GM21786 (cell line): ENCODE data around the gene ESRRG.
A peak's percentile ranks its signal among the peaks of the same experiment; 100 is the strongest.
"Not testable (repeated sequence)": the region's sequence is repeated elsewhere in the genome, so short reads cannot be mapped to it uniquely, and the experiment has no call there.

ENCODE experiments used
- ATAC-seq: cut with Tn5 transposase; IDR thresholded peaks from one replicate; pipeline ENCODE4 v1.9.1; 2021; ENCODE audit not compliant: unreplicated experiment

The ESRRG gene

GRCh38 chr1:216705676-216706075 lies 17.6 kb downstream of the ESRRG start:
- ATAC-seq, result no peak

- ATAC-seq, result not testable (repeated sequence)
Observed at GRCh38 chr1:216704065-216704464, 19.2 kb downstream of the ESRRG start.

GRCh38 chr1:216702170-216702569 lies 21.1 kb downstream of the ESRRG start:
- ATAC-seq, result peak; percentile 91

- ATAC-seq, result no peak
Observed at GRCh38 chr1:216700779-216701178, 22.4 kb downstream of the ESRRG start.

GRCh38 chr1:216691710-216692109 lies 31.5 kb downstream of the ESRRG start:
- ATAC-seq, result no peak

GRCh38 chr1:216690603-216691002 lies 32.6 kb downstream of the ESRRG start:
- no peak for ATAC-seq

GRCh38 chr1:216688127-216688657 lies 35.0 kb downstream of the ESRRG start:
- no peak for ATAC-seq

- no peak for ATAC-seq
Observed at GRCh38 chr1:216686860-216687766, 36.1 kb downstream of the ESRRG start.

- ATAC-seq, result no peak
Observed at GRCh38 chr1:216682752-216683151, 40.5 kb downstream of the ESRRG start.

- ATAC-seq, result no peak
Observed at GRCh38 chr1:216679108-216679507, 44.1 kb downstream of the ESRRG start.

GRCh38 chr1:216670118-216670883 lies 52.9 kb downstream of the ESRRG start:
- ATAC-seq, result no peak

GRCh38 chr1:216666441-216666840 lies 56.8 kb downstream of the ESRRG start:
- no peak for ATAC-seq

- no peak for ATAC-seq
Observed at GRCh38 chr1:216665856-216666255, 57.4 kb downstream of the ESRRG start.

GRCh38 chr1:216665406-216665805 lies 57.8 kb downstream of the ESRRG start:
- ATAC-seq, result no peak

GRCh38 chr1:216662681-216663080 lies 60.5 kb downstream of the ESRRG start:
- ATAC-seq, result no peak

- no peak for ATAC-seq
Observed at GRCh38 chr1:216660561-216660960, 62.7 kb downstream of the ESRRG start.

GRCh38 chr1:216653001-216653400 lies 70.2 kb downstream of the ESRRG start:
- ATAC-seq, result no peak

- ATAC-seq, result no peak
Observed at GRCh38 chr1:216651826-216652418, 71.3 kb downstream of the ESRRG start.

GRCh38 chr1:216643176-216643575 lies 80.1 kb downstream of the ESRRG start:
- no peak for ATAC-seq

GRCh38 chr1:216641669-216642460 lies 81.4 kb downstream of the ESRRG start:
- no peak for ATAC-seq

- ATAC-seq, result no peak
Observed at GRCh38 chr1:216640100-216640499, 83.1 kb downstream of the ESRRG start.
